GM18870 (cell line): Measurements from ENCODE around the gene C1orf141.
"Not testable (repeated sequence)": the region's sequence is repeated elsewhere in the genome, so short reads cannot be mapped to it uniquely, and the experiment has no call there.

Experiments used
- ATAC-seq: cut with Tn5 transposase; IDR thresholded peaks from one replicate; pipeline ENCODE4 v1.9.1; 2021; ENCODE audit warnings: moderate library complexity; ENCODE audit not compliant: unreplicated experiment

C1orf141 gene

GRCh38 chr1:67134695-67135094 lies at the start of gene C1orf141:
TSS of gene C1orf141 (minus strand) at chr1:67134970. CDS start at chr1:67127240, 7,730 bp downstream.
- ATAC-seq, result no peak

- no peak for ATAC-seq
These were observed 40.8 kb upstream of the C1orf141 start for GRCh38 chr1:67175530-67176087.

- no peak for ATAC-seq
These were observed 40.0 kb upstream of the C1orf141 start for GRCh38 chr1:67174716-67175284.

GRCh38 chr1:67173988-67174387 lies 39.2 kb upstream of the C1orf141 start:
- no peak for ATAC-seq

GRCh38 chr1:67171978-67172377 lies 37.2 kb upstream of the C1orf141 start:
- ATAC-seq, result no peak

- no peak for ATAC-seq
These were observed 36.8 kb upstream of the C1orf141 start for GRCh38 chr1:67171574-67171955.

- no peak for ATAC-seq
These were observed 36.2 kb upstream of the C1orf141 start for GRCh38 chr1:67170751-67171573.

GRCh38 chr1:67169932-67170331 lies 35.2 kb upstream of the C1orf141 start:
- ATAC-seq, result no peak

- ATAC-seq, result no peak
These were observed 34.7 kb upstream of the C1orf141 start for GRCh38 chr1:67169496-67169895.

- ATAC-seq, result peak; percentile 86
These were observed 31.4 kb upstream of the C1orf141 start, which contains the start of gene IL23R for GRCh38 chr1:67166196-67166595. TSS of gene IL23R (plus strand) at chr1:67166454. CDS start at chr1:67168121, 1,667 bp downstream.

GRCh38 chr1:67165468-67166041 lies 30.8 kb upstream of the C1orf141 start:
- no peak for ATAC-seq

- peak; percentile 54 for ATAC-seq
These were observed 28.2 kb upstream of the C1orf141 start for GRCh38 chr1:67162954-67163353.

GRCh38 chr1:67159233-67159632 lies 24.5 kb upstream of the C1orf141 start:
- no peak for ATAC-seq

- ATAC-seq, result no peak
These were observed 23.6 kb upstream of the C1orf141 start for GRCh38 chr1:67158401-67158800.

- no peak for ATAC-seq
These were observed 16.2 kb upstream of the C1orf141 start for GRCh38 chr1:67150931-67151330.

- ATAC-seq, result peak; percentile 85
These were observed 14.5 kb upstream of the C1orf141 start for GRCh38 chr1:67149179-67149770.

- peak; percentile 19 for ATAC-seq
These were observed 13.9 kb upstream of the C1orf141 start for GRCh38 chr1:67148516-67149178.

- not testable (repeated sequence) for ATAC-seq
These were observed 13.2 kb upstream of the C1orf141 start for GRCh38 chr1:67147973-67148372.

GRCh38 chr1:67146539-67146938 lies 11.8 kb upstream of the C1orf141 start:
- ATAC-seq, result no peak

- no peak for ATAC-seq
These were observed 11.3 kb upstream of the C1orf141 start for GRCh38 chr1:67146101-67146500.

GRCh38 chr1:67144696-67145095 lies 9.9 kb upstream of the C1orf141 start:
- ATAC-seq, result no peak
